NCI-H460 (cell line): Measurements from ENCODE around the gene KCNAB1. TPM values are rescaled to one million over a fixed set of nuclear protein-coding genes. Genes with fewer than 3 reads are reported as not detected.

Source experiments
- DNase-seq: peaks from one replicate; pipeline ENCODE4 v3.0.0-alpha.2; 2016; ENCODE audit warnings: low read depth; ENCODE audit errors: extremely low read depth
- total RNA-seq: library from RNA; depleted of rRNA; stranded (reverse); fragments of >200 nt; shearing (Covaris generic); gene quantifications from 2 replicates; pipeline ENCODE4 v1.2.3, GENCODE V29; 2014

The KCNAB1 gene
- total RNA-seq, 1 experiment from 2014 or later: not detected

- no peak for DNase-seq
Observed at GRCh38 chr3:156518726-156519125, 398.3 kb downstream of the KCNAB1 start.

DNA sequence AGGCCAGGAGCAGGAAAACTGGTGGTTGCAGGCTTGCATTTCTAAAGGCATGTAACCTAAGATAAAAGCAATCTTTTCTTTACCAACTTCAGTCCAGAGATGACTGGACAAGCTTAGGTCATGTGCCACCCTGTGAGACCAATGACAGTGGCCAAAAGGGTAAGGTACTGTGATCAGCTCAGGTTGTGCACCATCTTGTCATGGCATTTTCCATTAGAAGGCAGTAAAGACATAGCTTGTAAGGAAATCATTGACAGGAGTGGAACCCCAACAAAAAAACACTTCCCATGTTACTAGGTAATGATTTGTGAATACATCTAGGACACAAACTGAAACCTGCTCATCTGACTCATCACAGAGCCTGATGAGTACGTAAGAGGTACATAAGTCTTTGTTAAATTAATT is 399.4 kb downstream of the KCNAB1 start:
- DNase-seq: no peak

DNA sequence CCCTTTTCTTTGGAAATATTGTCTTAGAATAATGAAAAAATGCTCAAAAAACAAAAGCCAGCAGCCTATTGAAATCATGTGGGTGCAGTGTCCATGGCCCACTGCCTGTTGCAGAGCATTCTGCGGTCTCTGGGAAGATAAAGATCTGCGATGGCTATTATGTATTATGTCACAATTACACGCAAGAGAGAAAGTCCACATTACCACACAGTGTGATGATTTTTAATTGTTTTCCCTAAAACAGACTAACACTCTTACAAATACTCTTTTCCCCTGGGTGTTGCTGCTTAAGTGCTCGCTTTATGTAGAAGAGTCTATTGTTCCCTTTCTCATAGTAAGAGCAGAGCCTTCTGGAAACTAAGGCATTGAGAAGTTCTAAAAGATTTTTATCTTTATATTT is 402.3 kb downstream of the KCNAB1 start:
- DNase-seq: no peak

DNA sequence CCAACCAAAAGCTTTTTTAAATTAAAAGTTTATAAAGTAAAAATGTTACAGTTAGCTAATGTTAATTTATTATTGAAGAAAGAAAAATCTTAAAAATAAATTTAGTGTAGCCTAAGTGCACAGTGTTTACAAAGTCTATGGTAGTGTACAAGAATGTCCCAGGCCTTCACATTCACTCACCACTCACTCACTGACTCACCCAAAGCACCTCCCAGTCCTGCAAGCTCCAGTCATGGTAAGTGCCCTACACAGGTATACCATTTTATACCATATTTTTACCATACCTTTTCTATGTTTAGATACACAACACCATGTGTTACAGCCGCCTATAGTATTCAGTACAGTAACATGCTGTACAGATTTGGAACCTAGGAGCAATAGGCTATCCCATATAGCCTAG is 405.4 kb downstream of the KCNAB1 start:
- no peak for DNase-seq

DNA sequence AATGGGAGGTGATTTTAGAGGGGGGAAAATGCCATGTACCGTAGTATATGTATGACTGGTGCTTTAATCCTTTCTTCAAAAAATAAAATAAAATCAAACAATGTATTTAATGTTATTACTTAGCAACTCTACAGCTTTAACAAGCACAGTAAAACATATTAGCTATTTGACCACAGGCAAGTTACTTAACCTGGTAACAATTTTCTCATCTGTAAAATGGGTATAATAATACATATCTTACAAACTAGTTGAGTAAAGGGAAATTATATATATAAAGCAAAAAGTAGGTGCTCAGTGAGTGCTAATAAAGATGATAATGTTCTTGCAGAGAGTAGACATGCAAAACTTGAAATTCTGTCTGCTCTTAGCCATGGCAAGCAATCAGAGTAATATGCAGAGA is 406.7 kb downstream of the KCNAB1 start:
- DNase-seq: no peak

DNA sequence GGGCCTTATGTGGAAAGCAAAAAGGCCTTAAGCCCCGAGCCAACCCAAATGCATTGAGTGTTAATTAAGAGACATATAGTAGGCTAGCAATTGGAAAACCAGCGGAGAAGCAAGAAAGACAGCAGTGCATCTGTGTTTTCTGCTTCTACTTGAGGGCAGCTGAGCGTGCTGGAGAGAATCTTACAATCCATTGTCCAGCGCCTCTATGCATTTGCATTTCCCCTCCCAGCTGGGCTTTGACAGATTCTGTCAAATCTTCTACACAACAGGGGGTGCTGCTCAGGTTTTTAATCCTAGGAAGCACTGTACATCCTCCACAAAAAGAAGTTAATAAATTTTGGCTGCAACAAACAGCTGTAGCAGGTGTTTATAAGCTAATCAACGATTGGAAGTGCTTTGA is 410.6 kb downstream of the KCNAB1 start:
- DNase-seq: no peak

GRCh38 chr3:156532730-156533129 is 412.4 kb downstream of the KCNAB1 start:
- DNase-seq: no peak

GRCh38 chr3:156533205-156533604 is 412.8 kb downstream of the KCNAB1 start:
- no peak for DNase-seq

GRCh38 chr3:156535162-156535627 is 414.8 kb downstream of the KCNAB1 start:
- DNase-seq: peak; percentile 24

GRCh38 chr3:156535798-156536197 is 415.4 kb downstream of the KCNAB1 start:
- DNase-seq: no peak

DNA sequence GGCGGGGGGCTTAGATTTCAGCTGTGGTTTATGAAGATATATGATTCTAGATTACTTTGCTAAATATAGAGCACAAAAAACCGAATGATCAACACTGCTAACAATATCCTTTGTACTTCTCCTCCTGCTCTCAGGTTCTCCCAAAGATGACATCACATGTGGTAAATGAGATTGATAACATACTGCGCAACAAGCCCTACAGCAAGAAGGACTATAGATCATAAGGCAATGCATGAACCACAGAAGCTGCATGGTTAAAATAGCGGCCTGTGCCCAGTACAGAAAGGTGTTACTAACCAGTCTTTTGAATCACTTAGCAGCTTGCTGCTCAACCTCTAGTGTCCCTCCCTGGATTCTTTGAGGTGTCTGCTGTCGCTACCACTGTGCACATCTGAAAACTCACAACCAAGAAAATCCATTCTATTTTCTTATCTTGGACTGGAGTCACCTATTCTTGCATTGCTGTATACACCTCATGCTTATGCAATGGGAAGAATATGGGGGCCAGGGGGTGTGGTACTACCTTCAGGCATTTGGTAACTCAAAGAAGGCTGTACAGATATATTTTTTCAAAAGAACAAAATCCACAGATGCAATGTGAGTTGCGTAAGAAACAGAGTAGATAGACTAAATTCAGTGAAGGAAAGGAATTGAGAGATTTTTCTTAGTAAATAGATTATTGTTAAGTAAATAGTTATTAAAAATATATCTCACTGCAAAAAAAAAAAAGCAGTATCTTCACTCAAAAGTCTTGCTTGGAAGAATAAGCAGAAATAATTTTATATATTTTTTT is 416.3 kb downstream of the KCNAB1 start:
- DNase-seq: no peak

DNA sequence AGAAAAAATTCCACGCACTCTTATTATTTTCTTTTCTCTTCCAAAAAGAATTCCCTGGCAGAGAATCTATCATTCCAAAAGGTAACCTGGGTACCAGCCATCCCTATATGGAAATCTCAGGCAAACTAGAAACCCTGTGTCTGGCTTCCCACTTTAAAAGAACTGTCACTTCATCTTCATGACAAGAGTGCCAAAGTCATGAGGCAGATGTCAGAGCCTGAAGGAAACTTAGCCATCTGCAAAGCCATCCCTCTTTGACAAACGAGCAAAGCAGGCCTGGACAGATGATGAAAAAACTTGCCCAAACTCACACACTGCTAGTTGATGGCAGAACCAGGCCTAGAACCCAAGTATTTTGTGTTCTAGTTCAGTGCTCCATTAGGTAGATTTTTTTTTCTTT is 418.7 kb downstream of the KCNAB1 start:
- DNase-seq: no peak

- DNase-seq: no peak
Observed at GRCh38 chr3:156539802-156540201, 419.4 kb downstream of the KCNAB1 start.

DNA sequence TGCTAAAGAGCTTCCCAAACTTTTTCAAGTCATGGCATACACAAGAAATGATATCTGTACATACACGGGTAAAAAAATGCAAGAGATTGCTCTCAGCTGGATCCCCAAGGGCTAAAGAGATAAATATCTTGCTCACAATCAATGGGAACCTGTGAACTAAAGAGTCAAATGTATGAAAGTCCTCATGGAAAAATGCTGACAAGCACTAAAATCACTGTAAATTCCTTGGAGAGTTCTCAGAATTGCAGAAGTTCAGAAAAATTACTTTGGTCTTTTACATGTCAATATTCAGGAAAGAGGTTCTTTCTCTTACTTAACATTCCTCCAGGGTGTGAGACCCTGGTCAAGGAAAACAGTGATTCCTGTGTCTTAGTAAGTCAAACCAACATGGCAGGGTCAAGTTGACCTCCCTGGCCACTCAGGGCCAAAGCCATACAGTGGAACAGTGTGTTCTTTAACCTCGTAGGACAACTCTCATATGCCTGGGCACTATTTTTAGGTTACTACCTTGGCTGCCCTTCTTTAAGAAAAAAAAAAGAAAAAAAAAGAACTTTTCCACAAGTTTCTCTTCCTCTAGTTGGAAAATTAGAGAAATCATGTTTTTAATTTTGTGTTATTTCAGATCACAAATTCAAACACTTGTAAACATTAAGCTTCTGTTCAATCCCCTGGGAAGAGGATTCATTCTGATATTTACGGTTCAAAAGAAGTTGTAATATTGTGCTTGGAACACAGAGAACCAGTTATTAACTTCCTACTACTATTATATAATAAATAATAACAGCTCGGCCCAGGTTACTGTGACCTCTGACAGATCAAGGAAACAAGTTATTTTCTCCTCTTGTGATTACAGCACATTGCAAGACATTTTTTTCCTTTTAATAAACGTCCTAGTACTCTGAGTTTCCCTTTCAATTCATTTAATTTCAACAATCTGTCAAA is 422.0 kb downstream of the KCNAB1 start:
- DNase-seq: no peak

- DNase-seq: no peak
Observed at GRCh38 chr3:156543043-156543555, 422.7 kb downstream of the KCNAB1 start.

GRCh38 chr3:156547637-156548036 is 427.3 kb downstream of the KCNAB1 start:
- DNase-seq: no peak

GRCh38 chr3:156548041-156548687 is 427.8 kb downstream of the KCNAB1 start:
- no peak for DNase-seq

- no peak for DNase-seq
Observed at GRCh38 chr3:156548902-156549301, 428.5 kb downstream of the KCNAB1 start.

DNA sequence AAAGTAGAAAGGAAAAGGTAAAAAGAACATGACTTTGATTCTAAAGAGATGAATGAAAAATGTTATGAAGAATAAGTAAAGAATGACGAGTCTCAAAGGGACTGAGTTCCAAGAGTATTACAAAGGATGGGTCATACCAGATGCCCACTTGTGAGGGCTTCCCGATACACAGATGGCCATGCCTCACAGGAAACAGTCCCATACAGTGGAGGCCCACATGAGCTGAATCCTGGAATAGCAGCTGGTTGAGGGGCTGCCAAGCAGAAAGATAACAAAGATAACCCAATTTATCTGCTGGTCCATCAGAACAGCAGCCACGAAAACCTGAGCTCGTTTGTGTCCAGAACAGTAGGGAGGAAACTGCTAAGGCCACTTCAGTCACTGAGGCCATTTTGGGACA is 430.9 kb downstream of the KCNAB1 start:
- no peak for DNase-seq

DNA sequence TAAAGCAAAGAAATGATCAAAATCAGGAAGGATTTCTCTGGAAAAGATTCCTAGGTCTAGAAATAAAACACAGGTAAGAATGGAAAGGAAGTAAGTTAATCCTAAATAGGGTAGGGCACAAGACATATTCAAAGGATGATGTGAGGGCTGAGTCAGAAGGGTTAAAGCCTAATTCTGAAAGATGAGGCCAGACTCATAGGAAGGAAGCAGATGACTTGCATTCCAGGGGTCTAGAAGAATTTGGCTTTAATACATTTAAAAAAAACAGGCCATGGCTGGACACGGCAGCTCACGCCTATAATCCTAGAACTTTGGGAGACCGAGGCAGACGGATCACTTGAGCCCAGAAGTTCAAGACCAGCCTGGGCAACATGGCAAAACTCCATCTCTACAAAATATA is 431.4 kb downstream of the KCNAB1 start:
- DNase-seq: no peak

- no peak for DNase-seq
Observed at GRCh38 chr3:156552973-156553372, 432.6 kb downstream of the KCNAB1 start.
